A204.1 (cell line): ENCODE data around the gene SPCS3.
"Not testable (repeated sequence)": the region's sequence is repeated elsewhere in the genome, so short reads cannot be mapped to it uniquely, and the experiment has no call there.

Experiments
- FAIRE-seq: peaks from 2 replicates; lab custom pipeline; 2012; peaks lifted over from hg19 to GRCh38; lab: Jason Lieb, UNC

Gene SPCS3

DNA sequence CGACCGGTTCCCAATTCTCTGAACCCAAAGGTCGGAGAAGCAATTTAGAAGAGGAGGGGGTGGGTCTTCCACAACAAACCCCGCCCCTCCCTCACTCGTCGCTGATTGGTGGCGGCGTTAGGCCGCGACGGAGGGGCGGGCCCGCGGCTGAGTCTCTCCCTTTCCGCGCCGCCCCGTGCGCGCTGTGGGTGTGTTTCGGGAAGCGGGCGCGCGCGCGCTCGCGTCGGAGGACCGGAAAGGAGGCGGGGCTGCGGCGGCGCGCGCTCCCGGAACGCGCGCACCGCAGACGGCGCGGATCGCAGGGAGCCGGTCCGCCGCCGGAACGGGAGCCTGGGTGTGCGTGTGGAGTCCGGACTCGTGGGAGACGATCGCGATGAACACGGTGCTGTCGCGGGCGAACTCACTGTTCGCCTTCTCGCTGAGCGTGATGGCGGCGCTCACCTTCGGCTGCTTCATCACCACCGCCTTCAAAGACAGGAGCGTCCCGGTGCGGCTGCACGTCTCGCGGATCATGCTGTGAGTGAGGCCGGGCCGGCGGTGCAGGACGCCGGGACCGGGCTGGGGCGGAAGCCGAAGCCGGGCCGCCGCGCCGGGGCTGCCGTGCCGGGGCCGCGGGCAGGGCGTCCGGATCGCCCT lies at the start of gene SPCS3:
SPCS3 (plus strand) TSS at position 263 of the 636 bp plus-strand sequence; CDS start at position 374, 111 bp downstream.
- peak; percentile 19 for FAIRE-seq

DNA sequence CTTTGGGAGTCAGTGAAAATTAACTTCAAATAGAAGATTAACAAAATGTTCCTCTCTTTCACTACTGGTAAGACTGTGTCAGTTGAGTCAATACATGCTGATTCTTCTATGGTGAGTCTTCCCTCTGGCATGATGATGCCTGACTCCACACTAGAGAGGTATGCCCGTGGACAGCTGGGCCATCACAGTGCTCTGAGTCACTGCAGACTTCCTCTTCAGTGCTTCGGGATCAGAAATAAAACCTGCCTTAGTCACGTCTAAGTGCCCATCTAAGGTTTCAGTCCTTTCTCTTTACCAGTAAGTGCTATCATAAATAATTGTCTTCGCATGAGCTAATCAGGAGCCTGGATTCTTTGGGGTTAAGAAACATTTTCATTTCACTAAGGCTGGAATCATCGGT lies 49.1 kb upstream of the SPCS3 start:
- FAIRE-seq = no peak

GRCh38 chr4:176271749-176272148 lies 48.0 kb upstream of the SPCS3 start:
- FAIRE-seq = no peak

- no peak for FAIRE-seq
These were observed 47.0 kb upstream of the SPCS3 start for GRCh38 chr4:176272799-176273198.

GRCh38 chr4:176273736-176274135 lies 46.0 kb upstream of the SPCS3 start:
- no peak for FAIRE-seq

DNA sequence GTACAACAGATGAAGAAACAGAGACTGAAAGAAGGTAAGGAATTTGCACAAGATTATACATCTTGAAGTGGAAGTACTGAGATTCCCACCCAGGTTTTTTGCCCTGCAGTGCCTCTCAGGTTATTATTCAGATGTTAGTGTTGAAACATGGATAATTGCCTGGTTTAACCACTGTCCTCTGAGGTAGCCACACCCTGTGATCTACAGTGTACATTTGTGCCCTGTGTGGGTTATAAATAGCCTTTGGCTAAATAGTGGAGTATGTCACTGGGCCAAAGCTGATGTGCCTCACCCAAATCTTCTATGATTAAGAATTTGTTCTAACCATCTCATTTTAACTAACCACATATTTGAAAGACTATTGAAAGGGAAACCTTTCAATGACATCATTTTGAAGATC lies 45.3 kb upstream of the SPCS3 start:
- no peak for FAIRE-seq

DNA sequence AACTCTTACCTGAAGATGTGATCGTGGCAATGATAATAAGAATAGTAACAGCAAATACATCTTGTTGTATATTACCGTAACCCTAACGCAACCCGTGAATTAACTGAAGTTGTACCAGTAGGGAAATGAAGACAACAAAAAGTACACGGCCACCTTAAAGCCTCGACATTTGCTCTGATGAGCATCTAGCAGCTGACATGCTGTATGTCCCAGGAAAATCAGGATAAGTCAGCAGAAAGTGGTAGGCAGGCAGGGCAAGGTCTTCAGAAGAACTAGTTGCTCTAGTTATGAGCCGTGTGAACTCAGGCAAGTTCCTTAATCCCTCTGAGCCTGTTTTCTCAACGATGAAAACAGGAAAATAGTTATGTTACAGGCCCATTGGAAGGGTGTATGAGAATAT lies 43.1 kb upstream of the SPCS3 start:
- FAIRE-seq = no peak

GRCh38 chr4:176277162-176277904 lies 42.4 kb upstream of the SPCS3 start:
- peak; percentile 49 for FAIRE-seq

DNA sequence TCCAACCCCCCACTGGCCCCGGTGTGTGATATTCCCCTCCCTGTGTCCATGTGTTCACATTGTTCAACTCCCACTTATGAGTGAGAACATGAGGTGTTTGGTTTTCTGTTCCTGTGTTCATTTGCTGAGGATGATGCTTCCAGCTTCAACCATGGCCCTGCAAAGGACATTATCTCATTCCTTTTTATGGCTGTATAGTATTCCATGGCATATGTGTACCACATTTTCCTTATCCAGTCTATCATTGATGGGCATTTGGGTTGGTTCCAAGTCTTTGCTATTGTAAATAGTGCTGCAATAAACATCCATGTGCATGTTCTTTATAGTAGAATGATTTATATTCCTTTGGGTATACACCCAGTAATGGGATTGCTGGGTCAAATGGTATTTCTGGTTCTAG lies 40.2 kb upstream of the SPCS3 start:
- FAIRE-seq = not testable (repeated sequence)

- no peak for FAIRE-seq
These were observed 33.0 kb upstream of the SPCS3 start for GRCh38 chr4:176286728-176287127.

DNA sequence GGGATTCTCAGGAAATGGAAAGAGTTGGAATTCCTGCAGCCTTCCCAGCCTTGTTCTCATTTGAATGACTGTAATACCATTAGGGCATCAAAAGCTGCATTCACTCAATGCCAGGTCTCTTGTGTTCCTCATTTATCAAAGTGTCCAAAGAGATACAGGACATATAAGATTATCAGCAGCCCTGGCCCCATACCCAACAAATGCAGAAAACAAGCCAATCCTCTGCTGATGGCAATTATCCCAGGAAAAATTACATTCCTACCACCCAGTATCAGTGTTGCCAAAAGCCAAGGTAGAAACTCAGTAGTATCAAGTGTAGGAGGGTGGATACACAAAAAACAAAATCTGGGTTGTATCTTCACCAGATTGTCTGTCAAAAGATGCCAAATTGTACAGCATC lies 32.2 kb upstream of the SPCS3 start:
- FAIRE-seq = no peak

DNA sequence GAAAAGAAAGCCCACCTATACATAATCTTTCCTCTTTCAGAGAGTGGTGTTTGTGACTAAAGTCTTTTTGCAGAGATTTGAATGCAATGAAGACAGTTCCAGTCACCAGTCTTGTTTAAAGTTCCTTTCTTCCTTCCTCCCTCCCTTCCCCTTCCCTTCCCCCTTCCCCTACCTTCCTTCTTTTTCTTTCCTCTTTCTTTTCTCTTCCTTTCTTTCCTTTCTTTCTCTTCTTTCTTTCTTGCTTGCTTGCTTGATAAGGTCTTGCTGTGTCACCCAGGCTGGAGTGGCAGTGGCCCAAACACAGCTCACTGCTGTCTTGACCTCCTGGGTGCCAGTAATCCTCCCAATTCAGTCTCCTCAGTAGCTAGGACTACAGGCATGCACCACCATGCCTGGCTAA lies 31.7 kb upstream of the SPCS3 start:
- no peak for FAIRE-seq

GRCh38 chr4:176289561-176289960 lies 30.2 kb upstream of the SPCS3 start:
- no peak for FAIRE-seq

DNA sequence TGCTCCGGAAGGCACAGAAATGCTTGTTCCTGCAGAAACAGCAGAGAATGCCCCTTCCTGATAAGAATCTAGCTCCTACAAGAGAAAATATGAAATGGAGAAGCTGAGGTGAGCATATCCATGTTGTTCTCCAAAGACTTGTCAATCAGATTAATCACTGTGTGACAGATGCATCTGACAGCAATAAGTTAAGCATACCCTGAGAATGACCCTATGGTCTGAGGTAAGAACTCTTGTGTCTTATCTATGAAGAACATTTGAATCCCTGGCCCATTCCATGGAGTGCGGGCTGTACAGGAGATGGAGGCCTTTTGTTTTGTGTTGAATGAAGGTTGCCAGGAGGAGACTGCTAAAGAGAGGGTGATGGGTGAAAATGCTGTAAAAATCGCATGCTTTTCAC lies 29.2 kb upstream of the SPCS3 start:
- FAIRE-seq = no peak

DNA sequence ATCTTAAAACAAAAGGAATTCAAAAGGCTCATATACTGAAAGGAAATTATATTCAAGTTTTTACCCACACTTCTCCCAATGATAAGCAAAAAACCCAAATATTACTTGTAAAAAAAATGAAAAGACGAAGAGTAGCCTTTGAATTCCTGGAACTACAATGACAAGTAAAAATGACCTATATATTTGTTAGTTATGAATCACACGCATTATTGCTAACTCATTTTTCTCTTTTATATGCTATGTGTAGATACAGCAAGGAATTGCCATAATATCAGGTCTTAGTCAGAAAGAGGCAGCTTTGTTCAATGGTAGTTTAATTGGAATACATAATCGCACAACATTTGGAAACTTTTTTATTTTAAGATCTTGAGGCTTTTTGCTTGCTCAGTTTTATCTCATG lies 28.0 kb upstream of the SPCS3 start:
- FAIRE-seq = no peak

- FAIRE-seq = no peak
These were observed 26.8 kb upstream of the SPCS3 start for GRCh38 chr4:176292920-176293319.

- FAIRE-seq = no peak
These were observed 26.1 kb upstream of the SPCS3 start for GRCh38 chr4:176293660-176294059.

GRCh38 chr4:176295907-176296306 lies 23.9 kb upstream of the SPCS3 start:
- not testable (repeated sequence) for FAIRE-seq

GRCh38 chr4:176298664-176299063 lies 21.1 kb upstream of the SPCS3 start:
- no peak for FAIRE-seq

- FAIRE-seq = no peak
These were observed 19.7 kb upstream of the SPCS3 start for GRCh38 chr4:176300036-176300435.

- FAIRE-seq = no peak
These were observed 19.2 kb upstream of the SPCS3 start for GRCh38 chr4:176300565-176300964.

GRCh38 chr4:176302283-176303275 lies 17.2 kb upstream of the SPCS3 start:
- FAIRE-seq = no peak

DNA sequence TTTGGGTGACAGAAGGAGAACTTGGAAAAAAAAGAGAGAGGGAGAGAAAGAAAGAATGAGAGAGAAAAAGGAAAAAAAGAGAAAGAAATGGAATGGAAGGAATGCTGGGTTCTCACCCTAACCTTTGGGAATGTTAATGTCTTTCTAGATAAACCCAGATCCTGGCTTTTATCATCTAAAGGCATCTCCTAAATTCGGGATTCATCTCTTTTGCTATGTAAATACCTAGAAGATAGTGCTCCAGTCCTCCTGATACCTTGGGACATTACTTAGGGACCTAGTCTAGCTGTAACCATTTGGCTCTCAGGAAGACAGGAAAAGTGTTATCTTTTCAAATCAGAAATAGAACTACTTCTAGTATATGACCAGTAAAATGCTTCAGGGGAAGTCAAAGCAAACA lies 15.8 kb upstream of the SPCS3 start:
- FAIRE-seq = no peak
